ENCODE results near the gene POTEB. TPM values are rescaled to one million over a fixed set of nuclear protein-coding genes. Genes with fewer than 3 reads are reported as not detected.
A peak's percentile ranks its signal among the peaks of the same experiment; 100 is the strongest.
"Not testable (repeated sequence)": the region's sequence is repeated elsewhere in the genome, so short reads cannot be mapped to it uniquely, and the experiment has no call there.

POTEB gene
- total RNA-seq: not detected
- long read RNA-seq: 0 reads

- not testable (repeated sequence) for DNase-seq (ENCODE audit: low spot score)
Measured at GRCh38 chr15:21877635-21878034, at the start of gene POTEB. Gene POTEB, minus strand, starts transcription at chr15:21877735. Its CDS starts 489 bp downstream, at chr15:21877246.

- DNase-seq (ENCODE audit: low spot score): not testable (repeated sequence)
Measured at GRCh38 chr15:21890955-21891354, 13.4 kb upstream of the POTEB start.

- DNase-seq (ENCODE audit: low spot score): not testable (repeated sequence)
Measured at GRCh38 chr15:21889542-21889941, 12.0 kb upstream of the POTEB start.

DNA sequence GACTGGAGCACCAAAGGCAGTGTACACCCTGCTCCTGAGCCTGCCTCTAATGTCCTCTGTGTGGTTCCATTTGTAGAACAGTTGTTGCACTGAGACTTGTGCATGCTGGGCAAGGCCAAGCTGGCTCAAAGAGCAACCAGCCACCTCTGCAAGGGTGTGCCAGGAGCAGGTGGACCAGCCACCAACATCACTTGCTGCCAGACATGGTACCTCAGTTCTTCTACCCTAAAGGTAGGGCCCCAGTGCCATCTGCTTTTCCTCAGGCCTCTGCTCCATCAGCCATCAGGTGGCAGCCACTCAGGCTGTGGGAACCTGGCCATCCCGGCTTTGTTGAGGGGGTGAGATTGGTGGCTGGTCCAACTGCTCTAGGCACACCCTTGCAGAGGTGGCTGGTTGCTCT is 38.7 kb downstream of the POTEB start:
- peak; percentile 26 for DNase-seq (ENCODE audit: low spot score)

Small RNA genes lying within 50 kb of the gene (microRNA-seq; reads per million reads assigned to microRNA genes)
- gene MIR3118-4 (ENCODE audit: borderline number of aligned reads): not detected

Other genes starting within 250 kb of the POTEB start
- not detected for gene OR4M2, start 202.8 kb upstream of the POTEB start, total RNA-seq

Measured in mesenteric fat pad (tissue), 1 donor.